K562 (cell line): ENCODE data around the gene NR1I3. TPM values are rescaled to one million over a fixed set of nuclear protein-coding genes. Genes with fewer than 3 reads are reported as not detected.

ENCODE experiments used
- ATAC-seq: fragments of 200-7000 bp; cut with Tn5 transposase; 3 replicates; pipeline ENCODE4 v1.9.1; 2020; ENCODE audit warnings: moderate library complexity
- BruUV-seq: library from RNA; stranded (reverse); fragments of 400-500 nt; replicated peaks from 2 replicates; lab custom pipeline; 2021; lab: Mats Ljungman, UMichigan
- CTCF ChIA-PET: fragments of 300-600 bp; formaldehyde crosslinking; extraction: SDS; loops from one replicate; lab custom pipeline; 2021; ENCODE audit warnings: low intra/inter-chr PET ratio; lab: Yijun Ruan, JAX
- POLR2A ChIA-PET: fragments of 300-600, 350-650 bp; sonication (Branson Sonifier 250); formaldehyde crosslinking; extraction: SDS; loops from one replicate; lab custom pipeline; 2021; ENCODE audit warnings: antibody characterized with exemption, inconsistent platforms; lab: Yijun Ruan, JAX
- DNase-seq, 4 experiments: peaks; one replicate each; pipeline versions ENCODE4 v3.0.0 to v3.0.0-alpha.2; 2011 to 2018; ENCODE audit warnings: low spot score in 3 of 4, mixed read lengths in 3 of 4; ENCODE audit errors: extremely low read depth in 1 of 4
- FAIRE-seq: peaks from 2 replicates; lab custom pipeline; 2011; peaks lifted over from hg19 to GRCh38; lab: Jason Lieb, UNC
- H2AFZ ChIP-seq: 2 replicates; pipeline ENCODE4 v1.6.0; 2011; ENCODE audit warnings: low read depth, low read length, control low read depth, inconsistent platforms
- H3K27ac ChIP-seq: fragments of 200-600 bp; 3 replicates; pipeline ENCODE4 v1.8.0; 2011; ENCODE audit warnings: low read depth, mild to moderate bottlenecking, control low read depth, inconsistent platforms, low read length, moderate library complexity, mixed read lengths; ENCODE audit errors: extremely low read depth
- H3K27me3 ChIP-seq, 2 experiments: fragments of 300-600 bp in 1 of 2; 2 replicates in 1 of 2; 3 replicates in 1 of 2; pipeline versions ENCODE4 v1.6.0 to v1.8.0; 2011; ENCODE audit warnings: inconsistent platforms in 2 of 2, low read length in 2 of 2, mild to moderate bottlenecking in 1 of 2, mixed read lengths in 1 of 2, moderate library complexity in 1 of 2; ENCODE audit not compliant: control insufficient read depth in 2 of 2, insufficient read depth in 2 of 2
- H3K36me3 ChIP-seq: fragments of 300-600 bp; 3 replicates; pipeline ENCODE4 v1.8.0; 2011; ENCODE audit warnings: mild to moderate bottlenecking, low read length, inconsistent platforms; ENCODE audit not compliant: control insufficient read depth, insufficient read depth
- H3K4me1 ChIP-seq, 2 experiments: fragments of 200-600 bp in 1 of 2; replicated peaks in 1 of 2; 2 replicates in 1 of 2; 3 replicates in 1 of 2; pipeline versions ENCODE4 v1.5.1 to v1.8.0; 2011; ENCODE audit warnings: inconsistent platforms in 2 of 2, low read length in 2 of 2, mild to moderate bottlenecking in 1 of 2, mixed read lengths in 1 of 2, moderate library complexity in 1 of 2; ENCODE audit not compliant: control insufficient read depth in 2 of 2, insufficient read depth in 2 of 2
- H3K4me2 ChIP-seq: 2 replicates; pipeline ENCODE4 v1.6.1; 2011; ENCODE audit warnings: low read length, control low read depth, inconsistent platforms, mixed read lengths; ENCODE audit not compliant: insufficient read depth
- H3K4me3 ChIP-seq: fragments of 200-600 bp; sonication (generic), shearing (Covaris generic); 2 replicates; pipeline ENCODE4 v1.5.1; 2016; ENCODE audit warnings: control low read depth, inconsistent platforms
- H3K79me2 ChIP-seq: fragments of 200-600 bp; 3 replicates; pipeline ENCODE4 v1.8.0; 2011; ENCODE audit warnings: low read length, inconsistent platforms; ENCODE audit not compliant: control insufficient read depth, insufficient read depth
- H3K9ac ChIP-seq, 2 experiments: 2 replicates each; pipeline versions ENCODE4 v1.6.0 to v1.6.1; 2011; ENCODE audit warnings: low read depth in 2 of 2, low read length in 2 of 2, control low read depth in 1 of 2, inconsistent platforms in 1 of 2, mild to moderate bottlenecking in 1 of 2, mixed read lengths in 1 of 2; ENCODE audit not compliant: insufficient read depth in 1 of 2
- H3K9me1 ChIP-seq: one replicate; pipeline ENCODE4 v1.6.0; 2011; ENCODE audit warnings: inconsistent platforms, mild to moderate bottlenecking, low read length, moderate library complexity; ENCODE audit not compliant: control insufficient read depth, insufficient read depth
- H3K9me3 ChIP-seq: replicated peaks from 2 replicates; pipeline ENCODE4 v1.5.1; 2011; ENCODE audit warnings: low read depth, low read length, inconsistent platforms; ENCODE audit not compliant: control insufficient read depth, insufficient read depth
- H4K20me1 ChIP-seq: replicated peaks from 2 replicates; pipeline ENCODE4 v1.6.1; 2011; ENCODE audit warnings: low read length, inconsistent platforms, mixed read lengths; ENCODE audit not compliant: control insufficient read depth, insufficient read depth
- ADNP ChIP-seq: fragments of 200-800 bp; sonication (Bioruptor generic); IDR thresholded peaks from 2 replicates; pipeline ENCODE4 v1.6.1; 2016; ENCODE audit warnings: missing genetic modification characterization, missing compliant biosample characterization
- CHAMP1 ChIP-seq: fragments of 450-650 bp; IDR thresholded peaks from 2 replicates; pipeline ENCODE4 v1.6.1; 2016; ENCODE audit warnings: mild to moderate bottlenecking
- ELF1 ChIP-seq: fragments of 200-800 bp; sonication (Bioruptor generic); IDR thresholded peaks from 2 replicates; pipeline ENCODE4 v1.6.1; 2016; ENCODE audit warnings: missing genetic modification characterization, missing compliant biosample characterization
- FOXO4 ChIP-seq: fragments of 450-650 bp; formaldehyde crosslinking; IDR thresholded peaks from 2 replicates; pipeline ENCODE4 v1.4.0; 2020; ENCODE audit warnings: mild to moderate bottlenecking, moderate library complexity
- HNRNPK ChIP-seq: fragments of 200-400 bp; formaldehyde crosslinking; IDR thresholded peaks from one replicate; pipeline ENCODE4 v1.6.1; 2018; ENCODE audit warnings: mild to moderate bottlenecking, low read depth, low read length; ENCODE audit not compliant: poor library complexity, severe bottlenecking
- JUND ChIP-seq, 2 experiments: IDR thresholded peaks; 2 replicates in 1 of 2; 3 replicates in 1 of 2; pipeline ENCODE4 v1.6.1; 2011; ENCODE audit warnings: borderline replicate concordance in 2 of 2, low read depth in 2 of 2, low read length in 2 of 2, improper control_type of control experiment in 1 of 2, missing biosample characterization in 1 of 2, missing genetic modification characterization in 1 of 2, missing genetic modification reagents in 1 of 2
- MYC ChIP-seq, 2 experiments: fragments of 250-450 bp in 1 of 2; sonication (Bioruptor Pico) in 1 of 2; IDR thresholded peaks; 2 replicates each; pipeline versions ENCODE4 v1.5.1 to v1.6.1; 2012 to 2021; ENCODE audit warnings: low read depth in 2 of 2, borderline replicate concordance in 1 of 2, improper control_type of control experiment in 1 of 2, low read length in 1 of 2, mild to moderate bottlenecking in 1 of 2, moderate library complexity in 1 of 2
- RHOXF2B ChIP-seq: fragments of 250-450 bp; sonication (Bioruptor Pico); conservative IDR thresholded peaks from 2 replicates; pipeline ENCODE4 v1.5.1; 2021
- SIN3A ChIP-seq, 2 experiments: fragments of 150-350 bp in 1 of 2; IDR thresholded peaks; 2 replicates each; pipeline ENCODE4 v1.6.1; 2011 to 2016; ENCODE audit warnings: borderline replicate concordance in 2 of 2, low read depth in 2 of 2, low read length in 2 of 2, mild to moderate bottlenecking in 2 of 2, moderate library complexity in 2 of 2; ENCODE audit not compliant: control insufficient read depth in 1 of 2
- TAF15 ChIP-seq: fragments of 200-400 bp; formaldehyde crosslinking; IDR thresholded peaks from 2 replicates; pipeline ENCODE4 v1.6.1; 2017; ENCODE audit warnings: mild to moderate bottlenecking, low read depth, low read length, moderate library complexity
- THRAP3 ChIP-seq: fragments of 450-650 bp; IDR thresholded peaks from 2 replicates; pipeline ENCODE4 v1.6.1; 2016; ENCODE audit warnings: mild to moderate bottlenecking, inconsistent platforms, borderline replicate concordance
- ZBTB43 ChIP-seq: sonication (generic); formaldehyde crosslinking; IDR thresholded peaks from 2 replicates; pipeline ENCODE4 v1.8.0; 2023; ENCODE audit warnings: mild to moderate bottlenecking, missing genetic modification reagents
- ZNF639 ChIP-seq, 2 experiments: fragments of 200-800 bp in 1 of 2; sonication (Bioruptor generic) in 1 of 2; sonication (generic) in 1 of 2; formaldehyde crosslinking in 1 of 2; IDR thresholded peaks in 1 of 2; conservative IDR thresholded peaks in 1 of 2; 2 replicates each; pipeline versions ENCODE4 v1.5.0 to v1.6.1; 2016 to 2020; ENCODE audit warnings: missing compliant biosample characterization in 1 of 2, missing genetic modification characterization in 1 of 2, missing genetic modification reagents in 1 of 2
- ZNF785 ChIP-seq: fragments of 250-450 bp; sonication (Bioruptor Pico); IDR thresholded peaks from 2 replicates; pipeline ENCODE4 v1.4.0; 2020; ENCODE audit warnings: mild to moderate bottlenecking
- WGBS: fragments of 100-300 bp; shearing (Covaris generic); methylation state at CpG from one replicate; pipeline ENCODE4 v1.1.6; 2016; ENCODE audit warnings: low coverage, mixed read lengths; ENCODE audit not compliant: insufficient coverage; ENCODE audit errors: missing lambda C conversion rate; 5-methylcytosine and 5-hydroxymethylcytosine counted together
- in situ Hi-C: fragments of 300-500 bp; cut with MboI; formaldehyde crosslinking; loops from 4 replicates; pipeline ENCODE4 v1.15.0; 2018; ENCODE audit warnings: inconsistent platforms, mixed read lengths
- intact Hi-C: fragments of 100-400 bp; cut with micrococcal nuclease; formaldehyde crosslinking; loops from 2 replicates; pipeline ENCODE4 v1.14.2; 2022
- polyA plus RNA-seq, 8 experiments: library from polyadenylated mRNA; depleted of rRNA in 4 of 8; stranded (reverse) in 5 of 8; unstranded in 3 of 8; fragments of >200 nt; fragmentation: Nextera tagmentation in 2 of 8; fragmentation: Illumina TruSeq in 1 of 8; extraction: Ambion mirVana in 2 of 8; extraction: Trizol in 1 of 8; gene quantifications; 2 replicates each; pipeline versions ENCODE4 v1.2.1 to v1.2.3, GENCODE V29; 2011 to 2014; ENCODE audit warnings: inconsistent platforms in 1 of 8, missing spikeins in 1 of 8
- total RNA-seq, 7 experiments: library from RNA; depleted of rRNA in 6 of 7; stranded (reverse); fragments of >200 nt in 6 of 7; fragmentation: Illumina TruSeq in 2 of 7; extraction: Trizol in 2 of 7; gene quantifications; 2 replicates each; pipeline versions ENCODE4 v1.2.1 to v1.2.3, GENCODE V29; 2011 to 2021; ENCODE audit warnings: low replicate concordance in 1 of 7

The NR1I3 gene
- total and polyA plus RNA-seq, 9 of the 15 experiments (the other 6 are each of a cell fraction or from before 2014, with no cell fraction given) = 0.11 TPM; not detected in 8

GRCh38 chr1:161196111-161196510, 41.9 kb downstream of the NR1I3 start:
- Histone ChIP-seq H2AFZ (no peak overlapping the region), H3K36me3 (no peaks in the 10 kb centered on the region), H3K4me3 (no peak overlapping the region), H3K9me3 (no peaks in the 10 kb centered on the region), H3K27me3 (no peaks in the 10 kb centered on the region), H3K4me1 (peaks cover 52 to 59% of the 10 kb centered on the region in 2 experiments), H3K9ac (no peak overlapping the region), H4K20me1 (no peaks in the 10 kb centered on the region), H3K4me2 (no peak overlapping the region), H3K9me1 (no peaks in the 10 kb centered on the region), H3K27ac (no peak overlapping the region), H3K79me2 (no peaks in the 10 kb centered on the region)
- intact Hi-C loops = no loop called here
- FAIRE-seq = no peak
- ATAC-seq = no peak
- DNase-seq = no peak
- in situ Hi-C loops = no loop called here
- ChIA-PET CTCF (interaction anchor here (0.5 kb wide), 1 partner anchor 177 kb away, joined by 3 read pairs; no protein-coding TSS in a partner anchor), POLR2A (no interaction called here)
- 96% methylated on average over 7 of the region's 7 CpGs for WGBS
- no TSS peak for BruUV-seq
- TF ChIP-seq HNRNPK (no peak), ZNF785 (CRISPR knock-in tag) (no peak), CHAMP1 (no peak), SIN3A (IDR thresholded peaks at IDR 0.05; ENCODE audit: borderline replicate concordance in 2 of 2, control insufficient read depth in 1 of 2, low read depth in 2 of 2, low read length in 2 of 2) (no peak), ELF1 (tag) (no peak), MYC (IDR thresholded peaks at IDR 0.05; ENCODE audit: low read depth, low read length) (no peak), MYC (CRISPR knock-in tag; IDR thresholded peaks at IDR 0.05; ENCODE audit: borderline replicate concordance, low read depth) (no peak), ZNF639 (CRISPR knock-in tag; conservative IDR thresholded peaks at IDR 0.05 in 1 of 2, IDR thresholded peaks at IDR 0.05 in 1 of 2) (no peak), JUND (IDR thresholded peaks at IDR 0.05; ENCODE audit: borderline replicate concordance, low read depth, low read length) (no peak), JUND (tag; IDR thresholded peaks at IDR 0.05; ENCODE audit: borderline replicate concordance, low read depth, low read length) (no peak), RHOXF2B (CRISPR knock-in tag) (no peak), ZBTB43 (no peak), ADNP (tag) (no peak), FOXO4 (CRISPR knock-in tag) (no peak), THRAP3 (no peak), TAF15 (no peak)
